HEK293 (cell line): ENCODE measurements around the gene MARK4.

Source experiments
- ZFP41 ChIP-seq: fragments of 450-650 bp; formaldehyde crosslinking; IDR thresholded peaks from 2 replicates; pipeline ENCODE4 v1.5.1; 2016; ENCODE audit warnings: missing biosample characterization, missing genetic modification characterization, borderline replicate concordance
- ZNF221 ChIP-seq: fragments of 450-650 bp; formaldehyde crosslinking; IDR thresholded peaks from 2 replicates; pipeline ENCODE4 v1.5.1; 2017; ENCODE audit warnings: missing biosample characterization, missing genetic modification characterization, borderline replicate concordance

DNA sequence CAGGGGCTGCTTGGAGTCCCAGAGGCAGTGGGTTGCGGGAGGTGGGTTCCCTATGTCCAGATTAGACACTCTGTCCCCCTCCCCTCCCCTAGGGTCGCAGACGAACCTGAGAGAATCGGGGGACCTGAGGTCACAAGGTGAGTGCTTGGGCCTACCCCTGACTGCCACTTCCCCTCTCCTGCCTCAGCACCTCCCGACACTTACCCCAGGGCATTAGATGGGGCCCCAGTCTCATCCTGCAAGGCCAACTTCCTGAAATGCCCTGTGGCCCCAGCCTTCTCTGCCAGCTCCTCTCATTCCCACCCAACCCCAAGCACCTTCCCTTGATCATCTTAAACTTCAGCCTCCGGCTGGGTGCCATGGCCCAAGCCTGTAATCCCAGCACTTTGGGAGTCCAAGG lies 48.6 kb downstream of the MARK4 start:
- no peak for TF ChIP-seq ZNF221 (tag by site-specific recombination)
- no peak for TF ChIP-seq ZFP41 (tag by site-specific recombination)
